ENCODE measurements around the gene SLC35G2.

- TF ChIP-seq, protein P1, sequence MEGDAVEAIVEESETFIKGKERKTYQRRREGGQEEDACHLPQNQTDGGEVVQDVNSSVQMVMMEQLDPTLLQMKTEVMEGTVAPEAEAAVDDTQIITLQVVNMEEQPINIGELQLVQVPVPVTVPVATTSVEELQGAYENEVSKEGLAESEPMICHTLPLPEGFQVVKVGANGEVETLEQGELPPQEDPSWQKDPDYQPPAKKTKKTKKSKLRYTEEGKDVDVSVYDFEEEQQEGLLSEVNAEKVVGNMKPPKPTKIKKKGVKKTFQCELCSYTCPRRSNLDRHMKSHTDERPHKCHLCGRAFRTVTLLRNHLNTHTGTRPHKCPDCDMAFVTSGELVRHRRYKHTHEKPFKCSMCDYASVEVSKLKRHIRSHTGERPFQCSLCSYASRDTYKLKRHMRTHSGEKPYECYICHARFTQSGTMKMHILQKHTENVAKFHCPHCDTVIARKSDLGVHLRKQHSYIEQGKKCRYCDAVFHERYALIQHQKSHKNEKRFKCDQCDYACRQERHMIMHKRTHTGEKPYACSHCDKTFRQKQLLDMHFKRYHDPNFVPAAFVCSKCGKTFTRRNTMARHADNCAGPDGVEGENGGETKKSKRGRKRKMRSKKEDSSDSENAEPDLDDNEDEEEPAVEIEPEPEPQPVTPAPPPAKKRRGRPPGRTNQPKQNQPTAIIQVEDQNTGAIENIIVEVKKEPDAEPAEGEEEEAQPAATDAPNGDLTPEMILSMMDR (IDR thresholded peaks at IDR 0.05), result no peak
- no peak for TF ChIP-seq POLR2A (IDR thresholded peaks at IDR 0.05)
Observed at GRCh38 chr3:136778865-136779264, 40.1 kb upstream of the SLC35G2 start.

Data from body of pancreas (tissue), 4 donors.